Trophoblast cell (in vitro differentiated cells and primary cell): Measurements from ENCODE around the gene ACY1.

ENCODE experiments used
- DNase-seq, 2 donors: peaks; one replicate each; pipeline ENCODE4 v3.0.0-alpha.2; 2016
- H2AFZ ChIP-seq: 2 replicates; pipeline ENCODE4 v1.6.1; 2013; ENCODE audit warnings: low read length, moderate library complexity, mild to moderate bottlenecking; ENCODE audit not compliant: insufficient read depth, poor library complexity
- H2AK5ac ChIP-seq: 2 replicates; pipeline ENCODE4 v1.6.1; 2013; ENCODE audit warnings: mild to moderate bottlenecking, low read length
- H2BK120ac ChIP-seq: 2 replicates; pipeline ENCODE4 v1.6.1; 2013; ENCODE audit warnings: low read length, mild to moderate bottlenecking, moderate library complexity; ENCODE audit not compliant: insufficient read depth, poor library complexity
- H2BK12ac ChIP-seq: 2 replicates; pipeline ENCODE4 v1.6.1; 2013; ENCODE audit warnings: mild to moderate bottlenecking, low read length, moderate library complexity
- H2BK5ac ChIP-seq: 2 replicates; pipeline ENCODE4 v1.6.1; 2013; ENCODE audit warnings: low read length, low read depth, moderate library complexity, mild to moderate bottlenecking; ENCODE audit not compliant: poor library complexity
- H3K14ac ChIP-seq: 2 replicates; pipeline ENCODE4 v1.6.1; 2013; ENCODE audit warnings: mild to moderate bottlenecking, low read length
- H3K18ac ChIP-seq: 2 replicates; pipeline ENCODE4 v1.6.1; 2013; ENCODE audit warnings: mild to moderate bottlenecking, low read length
- H3K23ac ChIP-seq: 2 replicates; pipeline ENCODE4 v1.6.1; 2013; ENCODE audit warnings: low read length
- H3K27ac ChIP-seq: 2 replicates; pipeline ENCODE4 v1.5.1; 2013; ENCODE audit warnings: low read depth, mild to moderate bottlenecking, inconsistent platforms, low read length, moderate library complexity
- H3K27me3 ChIP-seq: 2 replicates; pipeline ENCODE4 v1.6.1; 2013; ENCODE audit warnings: inconsistent platforms, mild to moderate bottlenecking, low read length, moderate library complexity; ENCODE audit not compliant: insufficient read depth
- H3K36me3 ChIP-seq, 2 experiments: 1 replicate in 1 of 2; 2 replicates in 1 of 2; pipeline ENCODE4 v1.6.1; 2013; ENCODE audit warnings: low read length in 2 of 2, mild to moderate bottlenecking in 2 of 2, moderate library complexity in 1 of 2; ENCODE audit not compliant: insufficient read depth in 2 of 2, control insufficient read depth in 1 of 2
- H3K4ac ChIP-seq: 2 replicates; pipeline ENCODE4 v1.6.1; 2013; ENCODE audit warnings: low read depth, mild to moderate bottlenecking, low read length, moderate library complexity
- H3K4me1 ChIP-seq, 2 experiments: 1 replicate in 1 of 2; 2 replicates in 1 of 2; pipeline ENCODE4 v1.6.1; 2013; ENCODE audit warnings: low read length in 2 of 2, mild to moderate bottlenecking in 2 of 2, moderate library complexity in 1 of 2; ENCODE audit not compliant: insufficient read depth in 2 of 2, control insufficient read depth in 1 of 2
- H3K4me2 ChIP-seq: 2 replicates; pipeline ENCODE4 v1.6.1; 2013; ENCODE audit warnings: inconsistent platforms, mild to moderate bottlenecking, low read length, moderate library complexity
- H3K4me3 ChIP-seq: 2 replicates; pipeline ENCODE4 v1.5.1; 2013; ENCODE audit warnings: mild to moderate bottlenecking, low read depth, low read length, inconsistent platforms
- H3K79me1 ChIP-seq: one replicate; pipeline ENCODE4 v1.6.1; 2013; ENCODE audit warnings: low read length
- H3K79me2 ChIP-seq: 2 replicates; pipeline ENCODE4 v1.6.1; 2013; ENCODE audit warnings: low read length, mild to moderate bottlenecking; ENCODE audit not compliant: control insufficient read depth, insufficient read depth, poor library complexity
- H3K9ac ChIP-seq: 2 replicates; pipeline ENCODE4 v1.6.1; 2013; ENCODE audit warnings: mild to moderate bottlenecking, low read length
- H3K9me3 ChIP-seq: 2 replicates; pipeline ENCODE4 v1.6.1; 2013; ENCODE audit warnings: low read depth, mild to moderate bottlenecking, control low read depth, inconsistent platforms, low read length; ENCODE audit not compliant: insufficient read depth
- H4K12ac ChIP-seq: 2 replicates; pipeline ENCODE4 v1.6.1; 2013; ENCODE audit warnings: low read depth, mild to moderate bottlenecking, low read length, moderate library complexity
- H4K8ac ChIP-seq: 2 replicates; pipeline ENCODE4 v1.6.1; 2013; ENCODE audit warnings: low read depth, mild to moderate bottlenecking, low read length, moderate library complexity
- H4K91ac ChIP-seq: one replicate; pipeline ENCODE4 v1.6.1; 2013; ENCODE audit warnings: low read depth, mild to moderate bottlenecking, low read length, moderate library complexity
- WGBS: extraction: QIAGEN DNeasy Blood & Tissue Kit; methylation state at CpG from one replicate; pipeline ENCODE4 v1.1.7; 2013; ENCODE audit warnings: missing lambda C conversion rate; ENCODE audit not compliant: insufficient read length, insufficient coverage; ENCODE audit errors: extremely low coverage; 5-methylcytosine and 5-hydroxymethylcytosine counted together

The ACY1 gene

DNA sequence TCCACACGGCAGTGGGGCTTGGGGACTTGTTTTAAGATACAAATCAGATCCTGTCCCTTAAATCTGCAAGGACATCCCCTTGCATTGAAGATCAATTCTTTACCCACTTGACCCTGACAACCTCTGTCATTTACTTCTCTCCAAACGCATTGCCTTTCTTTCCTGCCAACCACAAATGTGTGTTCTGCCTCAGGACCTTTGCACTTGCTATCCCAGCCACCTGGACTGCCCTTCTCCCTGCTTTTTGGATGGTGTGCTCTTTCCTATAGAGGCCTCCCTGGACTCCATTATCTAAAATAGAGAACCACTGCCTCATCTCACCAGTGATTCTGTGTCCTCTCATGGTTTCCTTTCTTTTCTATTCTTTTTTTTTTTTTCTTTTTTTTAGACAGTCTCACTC lies 13.8 kb downstream of the ACY1 start:
- Histone ChIP-seq H4K12ac (no peak overlapping the region), H4K91ac (no peak overlapping the region), H3K18ac (no peak overlapping the region), H2BK5ac (no peak overlapping the region), H3K4me3 (no peak overlapping the region), H3K4me1 (peaks cover 13% of the 10 kb centered on the region in 2 experiments), H2BK12ac (no peak overlapping the region), H3K14ac (no peak overlapping the region), H3K27me3 (no peaks in the 10 kb centered on the region), H3K23ac (no peak overlapping the region), H2BK120ac (no peak overlapping the region), H3K4me2 (no peak overlapping the region), H3K9me3 (no peaks in the 10 kb centered on the region), H2AK5ac (no peak overlapping the region), H2AFZ (no peak overlapping the region), H4K8ac (no peak overlapping the region), H3K79me2 (peaks cover 11% of the 10 kb centered on the region), H3K4ac (no peak overlapping the region), H3K79me1 (peaks cover 8% of the 10 kb centered on the region), H3K9ac (no peak overlapping the region), H3K36me3 (peaks cover 23 to 24% of the 10 kb centered on the region in 2 experiments), H3K27ac (no peak overlapping the region)
- no CpG with 5 or more reads among the region's 2 CpGs for WGBS
- no peak for DNase-seq

DNA sequence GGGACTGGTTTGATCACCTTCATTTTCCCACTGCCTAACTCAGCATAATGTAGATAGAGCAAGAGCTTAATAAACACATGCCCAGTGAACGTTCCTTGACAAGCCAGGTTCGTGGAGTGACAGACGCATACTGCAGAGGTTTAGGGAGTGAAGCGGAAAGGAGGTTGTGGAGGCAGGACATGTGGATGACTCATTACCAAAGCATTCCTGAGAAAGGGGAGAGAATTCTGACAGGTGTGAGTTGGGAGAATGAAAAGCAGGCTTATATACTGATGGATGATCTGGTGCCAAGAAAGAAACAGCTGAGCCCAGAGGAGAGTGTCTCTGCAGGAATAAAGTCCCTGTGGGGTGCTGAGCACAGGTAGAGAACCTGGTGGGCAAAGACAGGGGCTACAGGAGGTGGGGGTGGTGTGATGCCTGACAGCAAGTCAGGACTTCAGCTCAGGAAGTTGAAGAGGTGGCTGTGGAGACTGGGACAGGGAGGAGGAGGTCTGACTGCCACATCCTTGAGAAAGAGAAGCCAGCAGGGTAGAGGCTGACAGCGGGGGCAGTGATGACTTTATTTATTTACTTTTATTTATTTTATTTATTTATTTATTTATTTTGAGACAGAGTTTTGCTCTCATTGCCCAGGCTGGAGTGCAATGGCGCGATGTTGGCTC lies 14.7 kb downstream of the ACY1 start:
- H3K9me3 ChIP-seq: no peaks in the 10 kb centered on the region
- no peak overlapping the region for H2BK12ac ChIP-seq
- H2BK5ac ChIP-seq: no peak overlapping the region
- H3K23ac ChIP-seq: no peak overlapping the region
- H3K36me3 ChIP-seq: peaks cover 16% of the 10 kb centered on the region in 2 experiments
- peaks cover 9 to 11% of the 10 kb centered on the region in 2 experiments for H3K4me1 ChIP-seq
- H3K27me3 ChIP-seq: no peaks in the 10 kb centered on the region
- no peak overlapping the region for H3K9ac ChIP-seq
- peaks cover 11% of the 10 kb centered on the region for H3K79me2 ChIP-seq
- no CpG with 5 or more reads among the region's 7 CpGs for WGBS
- H2AK5ac ChIP-seq: no peak overlapping the region
- H3K4me3 ChIP-seq: no peak overlapping the region
- H3K79me1 ChIP-seq: peaks cover 8% of the 10 kb centered on the region
- DNase-seq: peak; percentile 43 to 68
- H4K8ac ChIP-seq: no peak overlapping the region
- H3K4me2 ChIP-seq: peak overlapping the region; percentile 20
- no peak overlapping the region for H3K27ac ChIP-seq
- H2AFZ ChIP-seq: no peak overlapping the region
- no peak overlapping the region for H3K18ac ChIP-seq
- H3K4ac ChIP-seq: no peak overlapping the region
- H4K91ac ChIP-seq: no peak overlapping the region
- H4K12ac ChIP-seq: no peak overlapping the region
- no peak overlapping the region for H2BK120ac ChIP-seq
- no peak overlapping the region for H3K14ac ChIP-seq

DNA sequence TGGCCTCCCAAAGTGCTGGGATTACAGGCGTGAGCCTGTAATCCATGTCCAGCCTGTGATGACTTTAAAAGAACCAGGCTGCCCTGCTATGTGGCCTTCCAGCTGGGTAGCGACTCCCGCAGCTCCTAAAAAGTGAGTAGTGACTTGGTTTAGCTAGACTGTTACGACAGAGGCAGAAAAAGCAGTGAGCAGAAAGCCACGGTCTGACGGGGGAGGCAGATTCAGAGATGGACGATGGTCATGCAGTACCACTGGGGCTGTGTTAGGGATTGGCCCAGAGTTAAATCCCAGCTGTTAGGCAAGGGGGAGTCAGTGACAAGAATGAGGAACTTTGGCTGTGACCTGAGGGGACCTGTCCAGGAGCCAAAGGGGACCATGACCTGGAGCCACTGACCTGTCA lies 15.4 kb downstream of the ACY1 start:
- no CpG with 5 or more reads among the region's 7 CpGs for WGBS
- H4K12ac ChIP-seq: no peak overlapping the region

GRCh38 chr3:51999846-52000245 lies 16.5 kb downstream of the ACY1 start:
- H3K79me1 ChIP-seq: peaks cover 8% of the 10 kb centered on the region
- no peak for DNase-seq
- H3K4ac ChIP-seq: no peak overlapping the region
- H3K36me3 ChIP-seq: no peaks in the 10 kb centered on the region
- no peak overlapping the region for H3K23ac ChIP-seq
- H3K27ac ChIP-seq: no peak overlapping the region
- H3K27me3 ChIP-seq: no peaks in the 10 kb centered on the region
- no peak overlapping the region for H3K4me2 ChIP-seq
- no peak overlapping the region for H2BK12ac ChIP-seq
- no peak overlapping the region for H2BK120ac ChIP-seq
- peaks cover 7% of the 10 kb centered on the region for H3K79me2 ChIP-seq
- no peak overlapping the region for H2BK5ac ChIP-seq
- H3K4me1 ChIP-seq: peaks cover 2 to 3% of the 10 kb centered on the region in 2 experiments
- H2AK5ac ChIP-seq: no peak overlapping the region
- no peak overlapping the region for H3K18ac ChIP-seq
- no peak overlapping the region for H4K12ac ChIP-seq
- no peak overlapping the region for H4K91ac ChIP-seq
- H2AFZ ChIP-seq: no peak overlapping the region
- WGBS: no CpG with 5 or more reads among the region's 2 CpGs
- no peak overlapping the region for H3K14ac ChIP-seq
- H3K9ac ChIP-seq: no peak overlapping the region
- H3K4me3 ChIP-seq: peak overlapping the region; percentile 11
- H3K9me3 ChIP-seq: no peaks in the 10 kb centered on the region
- H4K8ac ChIP-seq: no peak overlapping the region

More for the DNA sequence above, 15.4 kb downstream of the ACY1 start:
- Histone ChIP-seq H3K9ac (no peak overlapping the region), H3K4ac (no peak overlapping the region), H3K27me3 (no peaks in the 10 kb centered on the region), H3K4me2 (no peak overlapping the region), H4K91ac (no peak overlapping the region), H2BK5ac (no peak overlapping the region), H3K4me3 (no peak overlapping the region), H3K27ac (no peak overlapping the region), H3K36me3 (peaks cover 10% of the 10 kb centered on the region in 2 experiments), H3K79me1 (peaks cover 8% of the 10 kb centered on the region), H2BK12ac (no peak overlapping the region), H3K18ac (no peak overlapping the region), H4K8ac (no peak overlapping the region), H2AFZ (no peak overlapping the region), H3K4me1 (peaks cover 9 to 11% of the 10 kb centered on the region in 2 experiments), H2BK120ac (no peak overlapping the region), H3K23ac (no peak overlapping the region), H3K79me2 (peaks cover 11% of the 10 kb centered on the region), H3K9me3 (no peaks in the 10 kb centered on the region), H3K14ac (no peak overlapping the region), H2AK5ac (peak overlapping the region; percentile 60)
- DNase-seq: no peak
